Measurements from ENCODE around the gene ZNF827. TPM values are rescaled to one million over a fixed set of nuclear protein-coding genes. Genes with fewer than 3 reads are reported as not detected.

ZNF827 gene
- total RNA-seq, 4 donors from 2014 or later: 2.6 to 17.9 (median 3.7) TPM

DNA sequence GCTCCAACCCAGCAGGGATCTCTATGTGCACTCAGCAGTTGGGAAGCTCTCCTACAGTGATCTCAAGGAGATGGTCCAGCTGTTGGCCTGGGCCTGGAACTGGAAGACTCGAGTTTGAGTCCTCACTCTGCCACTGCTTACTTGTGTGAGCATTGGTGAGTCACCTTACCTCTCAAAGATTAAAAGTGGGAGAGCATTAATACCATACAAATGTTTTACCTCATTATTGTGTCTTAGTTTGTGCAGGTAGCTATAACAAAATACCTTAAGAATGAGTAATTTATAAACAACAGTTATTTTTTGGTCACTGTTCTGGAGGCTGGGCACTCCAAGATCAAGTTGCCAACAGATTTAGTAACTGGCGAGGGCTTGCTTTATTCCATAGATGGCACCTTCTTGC is 21.4 kb upstream of the ZNF827 start:
- intact Hi-C loops (cut with DNase I; ENCODE audit: low total_unique reads): no loop called here
- H3K4me3 ChIP-seq (ENCODE audit: low read depth, poor library complexity, severe bottlenecking): no peak overlapping the region
- 69 to 82% methylated on average over 2 of the region's 2 CpGs for WGBS, 2 donors
- no peak for TF ChIP-seq POLR2A (IDR thresholded peaks at IDR 0.05)
- TF ChIP-seq, protein P1, sequence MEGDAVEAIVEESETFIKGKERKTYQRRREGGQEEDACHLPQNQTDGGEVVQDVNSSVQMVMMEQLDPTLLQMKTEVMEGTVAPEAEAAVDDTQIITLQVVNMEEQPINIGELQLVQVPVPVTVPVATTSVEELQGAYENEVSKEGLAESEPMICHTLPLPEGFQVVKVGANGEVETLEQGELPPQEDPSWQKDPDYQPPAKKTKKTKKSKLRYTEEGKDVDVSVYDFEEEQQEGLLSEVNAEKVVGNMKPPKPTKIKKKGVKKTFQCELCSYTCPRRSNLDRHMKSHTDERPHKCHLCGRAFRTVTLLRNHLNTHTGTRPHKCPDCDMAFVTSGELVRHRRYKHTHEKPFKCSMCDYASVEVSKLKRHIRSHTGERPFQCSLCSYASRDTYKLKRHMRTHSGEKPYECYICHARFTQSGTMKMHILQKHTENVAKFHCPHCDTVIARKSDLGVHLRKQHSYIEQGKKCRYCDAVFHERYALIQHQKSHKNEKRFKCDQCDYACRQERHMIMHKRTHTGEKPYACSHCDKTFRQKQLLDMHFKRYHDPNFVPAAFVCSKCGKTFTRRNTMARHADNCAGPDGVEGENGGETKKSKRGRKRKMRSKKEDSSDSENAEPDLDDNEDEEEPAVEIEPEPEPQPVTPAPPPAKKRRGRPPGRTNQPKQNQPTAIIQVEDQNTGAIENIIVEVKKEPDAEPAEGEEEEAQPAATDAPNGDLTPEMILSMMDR (IDR thresholded peaks at IDR 0.05): no peak
- no peak for DNase-seq (ENCODE audit: low spot score in 2 of 2)

DNA sequence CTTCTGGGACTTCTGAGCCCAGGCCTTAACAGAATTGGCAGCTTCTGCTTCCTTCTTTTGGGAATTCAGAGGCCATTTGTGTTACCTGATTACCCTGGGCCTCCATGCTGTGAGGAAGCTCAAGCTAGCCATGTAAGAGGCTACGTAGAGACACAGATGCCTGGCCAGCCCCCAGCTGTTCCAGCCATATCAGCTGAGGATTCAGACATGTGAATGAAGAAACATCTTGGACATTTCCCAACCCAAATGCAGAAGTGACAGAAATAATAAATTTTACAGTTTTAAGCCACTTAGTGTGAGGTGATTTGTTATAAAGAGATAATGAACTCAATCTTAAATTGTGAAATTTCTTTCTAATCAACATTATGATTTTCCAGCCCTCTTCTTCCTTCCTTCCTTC is 18.7 kb upstream of the ZNF827 start:
- DNase-seq (ENCODE audit: low spot score in 2 of 2): no peak
- WGBS, 2 donors: 64 to 73% methylated on average over 1 of the region's 1 CpG
- intact Hi-C loops (cut with DNase I; ENCODE audit: low total_unique reads): loop anchor here (10.0 kb wide), 1 partner anchor 1207 kb away; no protein-coding TSS in a partner anchor
- no peak overlapping the region for H3K4me3 ChIP-seq (ENCODE audit: low read depth, poor library complexity, severe bottlenecking)
- TF ChIP-seq, protein P1 (IDR thresholded peaks at IDR 0.05): no peak
- no peak for TF ChIP-seq POLR2A (IDR thresholded peaks at IDR 0.05)

DNA sequence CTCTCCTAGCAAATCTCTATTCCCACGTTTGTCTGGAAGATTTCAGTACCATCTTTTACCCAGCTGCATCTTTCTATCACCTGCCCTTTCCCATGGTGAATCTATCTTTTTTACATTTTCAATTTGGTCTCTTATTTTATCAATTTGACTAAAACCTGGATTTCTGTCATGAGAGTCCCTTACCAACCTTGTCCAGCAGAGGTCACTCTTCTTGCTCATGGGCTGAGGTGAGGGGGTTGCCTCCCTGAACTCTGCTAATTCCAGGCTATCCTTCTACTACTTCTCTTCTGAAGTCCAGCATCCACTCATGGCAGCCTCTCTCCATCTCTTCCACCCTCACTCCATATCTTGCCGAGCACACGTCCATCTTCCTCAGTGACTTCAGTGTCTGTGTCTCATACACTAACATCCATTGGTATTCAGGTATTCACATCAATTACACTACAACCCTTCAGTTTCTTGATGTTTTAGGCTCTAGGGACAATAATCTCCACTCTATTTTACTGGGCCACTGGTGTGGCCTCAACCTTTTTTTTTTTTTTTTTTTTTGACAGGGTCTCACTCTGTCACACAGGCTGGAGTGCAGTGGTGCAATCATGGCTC is 17.8 kb upstream of the ZNF827 start:
- H3K4me3 ChIP-seq (ENCODE audit: low read depth, poor library complexity, severe bottlenecking): no peak overlapping the region
- TF ChIP-seq, protein P1 (IDR thresholded peaks at IDR 0.05): no peak
- no peak for TF ChIP-seq POLR2A (IDR thresholded peaks at IDR 0.05)
- intact Hi-C loops (cut with DNase I; ENCODE audit: low total_unique reads): loop anchor here (10.0 kb wide), 1 partner anchor 1208 kb away; no protein-coding TSS in a partner anchor
- DNase-seq (ENCODE audit: low spot score in 2 of 2): no peak
- WGBS, 2 donors: 67 to 74% methylated on average over 3 of the region's 3 CpGs

DNA sequence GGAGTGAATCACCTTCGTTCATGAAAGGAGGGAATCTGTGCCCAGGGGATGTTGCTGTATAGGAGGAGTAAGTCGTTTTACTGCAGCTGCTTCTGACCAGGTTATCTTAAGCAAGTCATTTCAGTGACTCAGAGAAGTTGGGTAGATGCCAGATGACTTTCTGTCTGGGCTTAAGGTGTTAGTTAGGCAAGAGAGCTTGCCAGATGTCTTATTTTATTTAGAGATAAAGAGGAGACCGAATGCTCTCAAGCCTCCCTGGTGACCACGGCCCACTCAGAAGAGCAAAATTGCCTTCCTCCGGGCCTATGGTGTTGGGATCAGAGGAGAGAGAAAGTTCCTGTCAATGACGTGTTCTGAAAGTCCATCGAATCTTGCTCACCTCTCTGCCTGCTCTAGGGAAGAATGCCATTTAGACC is 16.3 kb upstream of the ZNF827 start:
- H3K4me3 ChIP-seq (ENCODE audit: low read depth, poor library complexity, severe bottlenecking): no peak overlapping the region
- intact Hi-C loops (cut with DNase I; ENCODE audit: low total_unique reads): loop anchor here (10.0 kb wide), 1 partner anchor 1210 kb away; no protein-coding TSS in a partner anchor
- no peak for DNase-seq (ENCODE audit: low spot score in 2 of 2)
- WGBS, 2 donors: 67 to 70% methylated on average over 7 of the region's 7 CpGs
- TF ChIP-seq, protein P1 (IDR thresholded peaks at IDR 0.05): no peak
- no peak for TF ChIP-seq POLR2A (IDR thresholded peaks at IDR 0.05)

DNA sequence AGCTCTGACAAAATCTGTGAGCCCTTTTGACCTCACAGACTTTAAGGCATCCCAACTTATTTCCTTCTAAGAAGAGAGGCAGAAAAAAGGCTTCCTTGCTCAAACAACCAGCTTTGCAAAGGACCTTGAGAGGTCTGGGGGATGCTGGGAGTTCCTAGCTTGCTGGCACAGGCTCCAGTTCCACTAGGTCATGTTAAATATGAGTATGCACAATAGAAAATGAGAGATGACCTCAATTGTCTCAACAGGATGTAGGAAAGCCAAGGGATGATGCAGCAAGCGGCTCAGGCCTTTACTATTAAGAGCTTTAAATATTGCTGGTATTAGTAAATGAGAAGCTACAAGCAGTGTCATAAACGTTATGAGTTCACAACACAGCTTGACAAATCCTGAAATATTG is 13.3 kb upstream of the ZNF827 start:
- 72 to 79% methylated on average over 2 of the region's 2 CpGs for WGBS, 2 donors

More for the DNA sequence above, 13.3 kb upstream of the ZNF827 start:
- intact Hi-C loops (cut with DNase I; ENCODE audit: low total_unique reads): loop anchor here (10.0 kb wide), 1 partner anchor 1213 kb away; no protein-coding TSS in a partner anchor
- TF ChIP-seq, protein P1 (IDR thresholded peaks at IDR 0.05): no peak
- TF ChIP-seq POLR2A (IDR thresholded peaks at IDR 0.05): no peak
- no peak for DNase-seq (ENCODE audit: low spot score in 2 of 2)
- no peak overlapping the region for H3K4me3 ChIP-seq (ENCODE audit: low read depth, poor library complexity, severe bottlenecking)

Data from lower leg skin (tissue), 4 donors.